Calu3 (cell line): Measurements from ENCODE around the gene PRR14. TPM values are rescaled to one million over a fixed set of nuclear protein-coding genes. Genes with fewer than 3 reads are reported as not detected.
A peak's percentile ranks its signal among the peaks of the same experiment; 100 is the strongest.

Experiments
- BruUV-seq: library from RNA; stranded (reverse); fragments of 400-500 nt; replicated peaks from 2 replicates; lab custom pipeline; 2021; lab: Mats Ljungman, UMichigan
- CTCF ChIA-PET: fragments of 300-600 bp; sonication (Branson Sonifier 250); formaldehyde crosslinking; loops from one replicate; lab custom pipeline; 2022; ENCODE audit warnings: antibody characterized with exemption; lab: Charles Lee
- DNase-seq: peaks from one replicate; pipeline ENCODE4 v3.0.0; 2022
- H3K27ac Mint-ChIP-seq: one replicate; pipeline ENCODE4 v1.8.0; 2022; ENCODE audit warnings: mixed read lengths; ENCODE audit not compliant: unreplicated experiment
- H3K27me3 Mint-ChIP-seq: one replicate; pipeline ENCODE4 v1.8.0; 2022; ENCODE audit warnings: mixed read lengths; ENCODE audit not compliant: unreplicated experiment
- H3K36me3 Mint-ChIP-seq: one replicate; pipeline ENCODE4 v1.8.0; 2022; ENCODE audit warnings: mild to moderate bottlenecking, moderate library complexity, mixed read lengths; ENCODE audit not compliant: insufficient read depth, unreplicated experiment
- H3K4me1 Mint-ChIP-seq: one replicate; pipeline ENCODE4 v1.8.0; 2022; ENCODE audit warnings: mild to moderate bottlenecking, low read depth, mixed read lengths; ENCODE audit not compliant: unreplicated experiment
- H3K4me3 Mint-ChIP-seq: one replicate; pipeline ENCODE4 v1.8.0; 2022; ENCODE audit warnings: mild to moderate bottlenecking, low read depth, moderate library complexity, mixed read lengths; ENCODE audit not compliant: unreplicated experiment
- H3K9me3 Mint-ChIP-seq: one replicate; pipeline ENCODE4 v1.8.0; 2022; ENCODE audit warnings: low read depth, mixed read lengths; ENCODE audit not compliant: unreplicated experiment
- CTCF ChIP-seq: fragments of 200-600 bp; IDR thresholded peaks from one replicate; pipeline ENCODE4 v1.8.0; 2022; ENCODE audit warnings: antibody characterized with exemption; ENCODE audit not compliant: unreplicated experiment
- intact Hi-C: fragments of 100-400 bp; cut with micrococcal nuclease; formaldehyde crosslinking; loops from one replicate; pipeline ENCODE4 v1.10.0; 2022; ENCODE audit not compliant: unreplicated experiment
- total RNA-seq: library from RNA; stranded (reverse); gene quantifications from 2 replicates; pipeline ENCODE4 v1.2.3, GENCODE V29; 2022

PRR14 gene
- total RNA-seq, 1 experiment from 2014 or later, result 47.4 TPM

GRCh38 chr16:30604316-30604947 is 46.3 kb upstream of the PRR14 start:
- Mint-ChIP-seq H3K27ac (no peak overlapping the region), H3K27me3 (no peaks in the 10 kb centered on the region), H3K4me3 (no peak overlapping the region), H3K36me3 (peaks cover 70% of the 10 kb centered on the region), H3K4me1 (no peaks in the 10 kb centered on the region), H3K9me3 (peaks cover 2% of the 10 kb centered on the region)
- no TSS peak for BruUV-seq
- no peak for TF ChIP-seq CTCF
- CTCF ChIA-PET, result no interaction called here
- intact Hi-C loops, result no loop called here
- DNase-seq, result no peak

- Mint-ChIP-seq H3K9me3 (peaks cover 2% of the 10 kb centered on the region), H3K4me1 (no peaks in the 10 kb centered on the region), H3K36me3 (peaks cover 77% of the 10 kb centered on the region), H3K27me3 (no peaks in the 10 kb centered on the region), H3K4me3 (no peak overlapping the region), H3K27ac (no peak overlapping the region)
- intact Hi-C loops, result no loop called here
- CTCF ChIA-PET, result interaction anchor here (0.5 kb wide), 1 partner anchor 9 kb away, joined by 3 read pairs; no protein-coding TSS in a partner anchor
- DNase-seq, result no peak
- no TSS peak for BruUV-seq
- no peak for TF ChIP-seq CTCF
Observed at GRCh38 chr16:30605158-30605557, 45.6 kb upstream of the PRR14 start.

- BruUV-seq, result no TSS peak
- CTCF ChIA-PET, result interaction anchor here (1.1 kb wide), 1 partner anchor 9 kb away, joined by 4 read pairs; no protein-coding TSS in a partner anchor
- Mint-ChIP-seq H3K27ac (no peak overlapping the region), H3K36me3 (peaks cover 82% of the 10 kb centered on the region), H3K4me3 (no peak overlapping the region), H3K9me3 (no peaks in the 10 kb centered on the region), H3K4me1 (no peaks in the 10 kb centered on the region), H3K27me3 (no peaks in the 10 kb centered on the region)
- TF ChIP-seq CTCF, result no peak
- no peak for DNase-seq
- intact Hi-C loops, result no loop called here
Observed at GRCh38 chr16:30606004-30606403, 44.8 kb upstream of the PRR14 start.

- intact Hi-C loops, result no loop called here
- CTCF ChIA-PET, result interaction anchor here (0.6 to 2.7 kb wide), 9 partner anchors 11 to 237 kb away, joined by 3 to 9 read pairs (median 5); partner anchors contain the start of genes DCTPP1, PRR14, ZNF764 and ZNF785
- TF ChIP-seq CTCF, result no peak
- peak overlapping the region; percentile 98 for H3K27ac Mint-ChIP-seq
- H3K36me3 Mint-ChIP-seq, result peaks cover 65% of the 10 kb centered on the region
- DNase-seq, result peak; percentile 59
- no peaks in the 10 kb centered on the region for H3K27me3 Mint-ChIP-seq
- BruUV-seq, result TSS peak; percentile 74
- no peaks in the 10 kb centered on the region for H3K4me1 Mint-ChIP-seq
- peak overlapping the region; percentile 75 for H3K4me3 Mint-ChIP-seq
- no peaks in the 10 kb centered on the region for H3K9me3 Mint-ChIP-seq
Observed at GRCh38 chr16:30609002-30609925, 41.5 kb upstream of the PRR14 start.
